GM18498 (cell line): Measurements from ENCODE around the gene POLR2I.

Experiments used
- ATAC-seq: cut with Tn5 transposase; IDR thresholded peaks from one replicate; pipeline ENCODE4 v1.9.1; 2021; ENCODE audit warnings: mild to moderate bottlenecking, moderate library complexity; ENCODE audit not compliant: unreplicated experiment

Gene POLR2I

DNA sequence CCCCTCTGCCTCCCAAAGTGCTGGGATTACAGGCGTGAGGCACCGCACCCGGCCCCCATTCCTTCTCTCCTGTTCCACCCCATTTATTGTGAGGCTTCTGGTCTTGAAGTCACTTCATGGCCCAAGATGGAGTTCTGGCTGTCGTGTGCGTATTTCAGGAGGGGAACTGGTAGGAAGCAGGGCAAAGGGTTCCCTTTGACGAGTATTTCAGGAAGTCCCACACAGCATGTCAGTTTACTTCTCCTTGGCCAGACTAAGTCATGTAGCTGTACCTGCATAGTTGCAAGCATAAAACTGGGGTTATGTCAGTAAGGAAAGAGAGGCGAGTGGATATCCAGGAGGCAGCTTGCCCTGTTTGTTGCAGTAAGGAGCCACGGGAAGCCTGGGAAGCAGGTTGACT lies 49.8 kb downstream of the POLR2I start:
- ATAC-seq, result no peak
